HepG2 (cell line): ENCODE measurements around the gene ARHGAP33. TPM values are rescaled to one million over a fixed set of nuclear protein-coding genes. Genes with fewer than 3 reads are reported as not detected.

Experiments
- HIVEP1 ChIP-seq: sonication (generic); formaldehyde crosslinking; IDR thresholded peaks from 2 replicates; pipeline ENCODE4 v1.4.0; 2020; ENCODE audit warnings: mild to moderate bottlenecking, missing genetic modification reagents
- KLF9 ChIP-seq: IDR thresholded peaks from 2 replicates; pipeline ENCODE4 v1.6.1; 2016; ENCODE audit warnings: low read depth
- MTF2 ChIP-seq: sonication (generic); formaldehyde crosslinking; IDR thresholded peaks from 2 replicates; pipeline ENCODE4 v1.5.0; 2020; ENCODE audit warnings: missing genetic modification reagents, borderline replicate concordance
- MYNN ChIP-seq: sonication (generic); formaldehyde crosslinking; IDR thresholded peaks from 2 replicates; pipeline ENCODE4 v1.4.0; 2020; ENCODE audit warnings: mild to moderate bottlenecking, low read depth, missing genetic modification reagents
- NFE2L2 ChIP-seq: fragments of 150-350 bp; IDR thresholded peaks from 2 replicates; pipeline ENCODE4 v1.6.1; 2014; ENCODE audit warnings: low read length
- ZNF30 ChIP-seq: sonication (generic); formaldehyde crosslinking; IDR thresholded peaks from 2 replicates; pipeline ENCODE4 v1.5.0; 2020; ENCODE audit warnings: mild to moderate bottlenecking, missing genetic modification reagents
- ZNF792 ChIP-seq: IDR thresholded peaks from 2 replicates; pipeline ENCODE4 v1.6.1; 2016
- ZSCAN21 ChIP-seq: sonication (generic); formaldehyde crosslinking; IDR thresholded peaks from 2 replicates; pipeline ENCODE4 v1.8.0; 2022; ENCODE audit warnings: mild to moderate bottlenecking, missing genetic modification reagents, moderate library complexity, borderline replicate concordance
- polyA plus RNA-seq, 8 experiments: library from polyadenylated mRNA; depleted of rRNA in 3 of 8; stranded (reverse) in 7 of 8; unstranded in 1 of 8; fragments of >200 nt; fragmentation: Illumina TruSeq in 4 of 8; extraction: Trizol in 4 of 8; gene quantifications; 2 replicates each; pipeline versions ENCODE4 v1.2.1 to v1.2.3, GENCODE V29; 2011 to 2016; ENCODE audit warnings: low read depth in 4 of 8, missing spikeins in 1 of 8, mixed read lengths in 1 of 8; ENCODE audit not compliant: insufficient read depth in 1 of 8
- total RNA-seq, 5 experiments: library from RNA; depleted of rRNA; stranded (reverse); fragments of >200 nt; fragmentation: Illumina TruSeq; extraction: Trizol; gene quantifications; 2 replicates each; pipeline ENCODE4 v1.2.3, GENCODE V29; 2016; ENCODE audit warnings: low read depth in 1 of 5
- TF ChIP-seq, protein P1 (sequence below): IDR thresholded peaks from 2 replicates; pipeline ENCODE4 v1.6.1; 2016; ENCODE audit warnings: low read depth, missing genetic modification reagents, missing compliant biosample characterization
- TF ChIP-seq, protein P2 (sequence below): sonication (generic); formaldehyde crosslinking; IDR thresholded peaks from 2 replicates; pipeline ENCODE4 v1.5.0; 2020; ENCODE audit warnings: mild to moderate bottlenecking, missing genetic modification reagents, borderline replicate concordance
- TF ChIP-seq, protein P3 (sequence below): sonication (generic); formaldehyde crosslinking; conservative IDR thresholded peaks from 2 replicates; pipeline ENCODE4 v1.4.0; 2020; ENCODE audit warnings: mild to moderate bottlenecking, missing genetic modification reagents, moderate library complexity

ARHGAP33 gene
- total and polyA plus RNA-seq, 2 of the 13 experiments (the other 11 are each of a cell fraction or from before 2014, with no cell fraction given): 1.3 to 2.7 TPM

DNA sequence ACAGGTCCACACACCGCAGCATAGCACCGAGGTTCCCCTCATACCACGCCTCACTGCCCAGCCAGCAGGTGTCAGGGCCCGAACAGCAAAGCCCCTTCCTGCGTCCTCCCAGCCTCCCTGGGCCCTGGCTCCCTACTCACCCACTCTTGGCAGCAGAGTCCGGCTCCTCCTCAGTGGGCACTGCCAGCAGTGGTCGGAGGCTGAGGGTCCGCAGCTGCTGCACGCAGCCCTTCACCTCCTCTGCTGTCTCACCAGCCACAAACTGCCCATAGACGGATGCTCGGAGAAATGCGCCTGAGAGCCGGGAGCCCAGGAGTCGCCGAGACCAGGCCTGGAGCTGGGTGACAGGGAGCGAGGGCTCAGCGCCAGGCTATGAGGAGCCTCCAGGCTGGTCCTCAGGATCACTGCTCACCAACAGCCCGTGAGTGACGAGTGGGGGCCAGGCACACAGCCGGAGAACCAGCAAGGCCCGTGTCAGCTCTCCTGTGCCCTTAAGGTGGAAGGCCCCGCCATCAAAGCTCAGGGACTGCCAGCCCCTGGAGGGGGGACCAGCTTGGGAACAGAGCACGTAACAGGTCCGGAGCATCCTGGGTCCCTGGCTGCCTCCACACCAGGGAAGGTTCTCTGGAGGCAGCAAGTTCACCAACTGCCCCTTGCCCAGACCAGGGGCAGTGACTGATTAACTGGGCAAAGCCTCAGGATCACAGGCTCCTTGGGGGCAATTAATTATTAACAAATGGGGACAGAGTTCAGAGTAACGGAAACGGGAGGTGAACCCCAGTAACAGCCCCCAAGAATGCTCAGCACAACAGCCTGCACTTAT, 37.1 kb downstream of the ARHGAP33 start, which contains the start of gene PRODH2 (continued):
- TF ChIP-seq, protein P1, sequence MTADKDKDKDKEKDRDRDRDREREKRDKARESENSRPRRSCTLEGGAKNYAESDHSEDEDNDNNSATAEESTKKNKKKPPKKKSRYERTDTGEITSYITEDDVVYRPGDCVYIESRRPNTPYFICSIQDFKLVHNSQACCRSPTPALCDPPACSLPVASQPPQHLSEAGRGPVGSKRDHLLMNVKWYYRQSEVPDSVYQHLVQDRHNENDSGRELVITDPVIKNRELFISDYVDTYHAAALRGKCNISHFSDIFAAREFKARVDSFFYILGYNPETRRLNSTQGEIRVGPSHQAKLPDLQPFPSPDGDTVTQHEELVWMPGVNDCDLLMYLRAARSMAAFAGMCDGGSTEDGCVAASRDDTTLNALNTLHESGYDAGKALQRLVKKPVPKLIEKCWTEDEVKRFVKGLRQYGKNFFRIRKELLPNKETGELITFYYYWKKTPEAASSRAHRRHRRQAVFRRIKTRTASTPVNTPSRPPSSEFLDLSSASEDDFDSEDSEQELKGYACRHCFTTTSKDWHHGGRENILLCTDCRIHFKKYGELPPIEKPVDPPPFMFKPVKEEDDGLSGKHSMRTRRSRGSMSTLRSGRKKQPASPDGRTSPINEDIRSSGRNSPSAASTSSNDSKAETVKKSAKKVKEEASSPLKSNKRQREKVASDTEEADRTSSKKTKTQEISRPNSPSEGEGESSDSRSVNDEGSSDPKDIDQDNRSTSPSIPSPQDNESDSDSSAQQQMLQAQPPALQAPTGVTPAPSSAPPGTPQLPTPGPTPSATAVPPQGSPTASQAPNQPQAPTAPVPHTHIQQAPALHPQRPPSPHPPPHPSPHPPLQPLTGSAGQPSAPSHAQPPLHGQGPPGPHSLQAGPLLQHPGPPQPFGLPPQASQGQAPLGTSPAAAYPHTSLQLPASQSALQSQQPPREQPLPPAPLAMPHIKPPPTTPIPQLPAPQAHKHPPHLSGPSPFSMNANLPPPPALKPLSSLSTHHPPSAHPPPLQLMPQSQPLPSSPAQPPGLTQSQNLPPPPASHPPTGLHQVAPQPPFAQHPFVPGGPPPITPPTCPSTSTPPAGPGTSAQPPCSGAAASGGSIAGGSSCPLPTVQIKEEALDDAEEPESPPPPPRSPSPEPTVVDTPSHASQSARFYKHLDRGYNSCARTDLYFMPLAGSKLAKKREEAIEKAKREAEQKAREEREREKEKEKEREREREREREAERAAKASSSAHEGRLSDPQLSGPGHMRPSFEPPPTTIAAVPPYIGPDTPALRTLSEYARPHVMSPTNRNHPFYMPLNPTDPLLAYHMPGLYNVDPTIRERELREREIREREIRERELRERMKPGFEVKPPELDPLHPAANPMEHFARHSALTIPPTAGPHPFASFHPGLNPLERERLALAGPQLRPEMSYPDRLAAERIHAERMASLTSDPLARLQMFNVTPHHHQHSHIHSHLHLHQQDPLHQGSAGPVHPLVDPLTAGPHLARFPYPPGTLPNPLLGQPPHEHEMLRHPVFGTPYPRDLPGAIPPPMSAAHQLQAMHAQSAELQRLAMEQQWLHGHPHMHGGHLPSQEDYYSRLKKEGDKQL (CRISPR knock-in tag): 0 out of 2 replicates have a peak, but pooled peaks have one; percentile 14
- TF ChIP-seq, protein P2, sequence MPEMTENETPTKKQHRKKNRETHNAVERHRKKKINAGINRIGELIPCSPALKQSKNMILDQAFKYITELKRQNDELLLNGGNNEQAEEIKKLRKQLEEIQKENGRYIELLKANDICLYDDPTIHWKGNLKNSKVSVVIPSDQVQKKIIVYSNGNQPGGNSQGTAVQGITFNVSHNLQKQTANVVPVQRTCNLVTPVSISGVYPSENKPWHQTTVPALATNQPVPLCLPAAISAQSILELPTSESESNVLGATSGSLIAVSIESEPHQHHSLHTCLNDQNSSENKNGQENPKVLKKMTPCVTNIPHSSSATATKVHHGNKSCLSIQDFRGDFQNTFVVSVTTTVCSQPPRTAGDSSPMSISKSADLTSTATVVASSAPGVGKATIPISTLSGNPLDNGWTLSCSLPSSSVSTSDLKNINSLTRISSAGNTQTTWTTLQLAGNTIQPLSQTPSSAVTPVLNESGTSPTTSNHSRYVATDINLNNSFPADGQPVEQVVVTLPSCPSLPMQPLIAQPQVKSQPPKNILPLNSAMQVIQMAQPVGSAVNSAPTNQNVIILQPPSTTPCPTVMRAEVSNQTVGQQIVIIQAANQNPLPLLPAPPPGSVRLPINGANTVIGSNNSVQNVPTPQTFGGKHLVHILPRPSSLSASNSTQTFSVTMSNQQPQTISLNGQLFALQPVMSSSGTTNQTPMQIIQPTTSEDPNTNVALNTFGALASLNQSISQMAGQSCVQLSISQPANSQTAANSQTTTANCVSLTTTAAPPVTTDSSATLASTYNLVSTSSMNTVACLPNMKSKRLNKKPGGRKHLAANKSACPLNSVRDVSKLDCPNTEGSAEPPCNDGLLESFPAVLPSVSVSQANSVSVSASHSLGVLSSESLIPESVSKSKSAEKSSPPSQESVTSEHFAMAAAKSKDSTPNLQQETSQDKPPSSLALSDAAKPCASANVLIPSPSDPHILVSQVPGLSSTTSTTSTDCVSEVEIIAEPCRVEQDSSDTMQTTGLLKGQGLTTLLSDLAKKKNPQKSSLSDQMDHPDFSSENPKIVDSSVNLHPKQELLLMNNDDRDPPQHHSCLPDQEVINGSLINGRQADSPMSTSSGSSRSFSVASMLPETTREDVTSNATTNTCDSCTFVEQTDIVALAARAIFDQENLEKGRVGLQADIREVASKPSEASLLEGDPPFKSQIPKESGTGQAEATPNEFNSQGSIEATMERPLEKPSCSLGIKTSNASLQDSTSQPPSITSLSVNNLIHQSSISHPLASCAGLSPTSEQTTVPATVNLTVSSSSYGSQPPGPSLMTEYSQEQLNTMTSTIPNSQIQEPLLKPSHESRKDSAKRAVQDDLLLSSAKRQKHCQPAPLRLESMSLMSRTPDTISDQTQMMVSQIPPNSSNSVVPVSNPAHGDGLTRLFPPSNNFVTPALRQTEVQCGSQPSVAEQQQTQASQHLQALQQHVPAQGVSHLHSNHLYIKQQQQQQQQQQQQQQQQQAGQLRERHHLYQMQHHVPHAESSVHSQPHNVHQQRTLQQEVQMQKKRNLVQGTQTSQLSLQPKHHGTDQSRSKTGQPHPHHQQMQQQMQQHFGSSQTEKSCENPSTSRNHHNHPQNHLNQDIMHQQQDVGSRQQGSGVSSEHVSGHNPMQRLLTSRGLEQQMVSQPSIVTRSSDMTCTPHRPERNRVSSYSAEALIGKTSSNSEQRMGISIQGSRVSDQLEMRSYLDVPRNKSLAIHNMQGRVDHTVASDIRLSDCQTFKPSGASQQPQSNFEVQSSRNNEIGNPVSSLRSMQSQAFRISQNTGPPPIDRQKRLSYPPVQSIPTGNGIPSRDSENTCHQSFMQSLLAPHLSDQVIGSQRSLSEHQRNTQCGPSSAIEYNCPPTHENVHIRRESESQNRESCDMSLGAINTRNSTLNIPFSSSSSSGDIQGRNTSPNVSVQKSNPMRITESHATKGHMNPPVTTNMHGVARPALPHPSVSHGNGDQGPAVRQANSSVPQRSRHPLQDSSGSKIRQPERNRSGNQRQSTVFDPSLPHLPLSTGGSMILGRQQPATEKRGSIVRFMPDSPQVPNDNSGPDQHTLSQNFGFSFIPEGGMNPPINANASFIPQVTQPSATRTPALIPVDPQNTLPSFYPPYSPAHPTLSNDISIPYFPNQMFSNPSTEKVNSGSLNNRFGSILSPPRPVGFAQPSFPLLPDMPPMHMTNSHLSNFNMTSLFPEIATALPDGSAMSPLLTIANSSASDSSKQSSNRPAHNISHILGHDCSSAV (CRISPR knock-in tag): no peak
- TF ChIP-seq MYNN (CRISPR knock-in tag) (no peak), ZNF30 (CRISPR knock-in tag) (no peak), NFE2L2 (no peak), MTF2 (CRISPR knock-in tag) (no peak), HIVEP1 (CRISPR knock-in tag) (peak; percentile 10; the same call in 1 of the 2 replicates), KLF9 (CRISPR knock-in tag) (no peak), ZSCAN21 (CRISPR knock-in tag) (0 out of 2 replicates have a peak, but pooled peaks have one; percentile 45), ZNF792 (CRISPR knock-in tag) (0 out of 2 replicates have a peak, but pooled peaks have one; percentile 29)
- TF ChIP-seq, protein P3, sequence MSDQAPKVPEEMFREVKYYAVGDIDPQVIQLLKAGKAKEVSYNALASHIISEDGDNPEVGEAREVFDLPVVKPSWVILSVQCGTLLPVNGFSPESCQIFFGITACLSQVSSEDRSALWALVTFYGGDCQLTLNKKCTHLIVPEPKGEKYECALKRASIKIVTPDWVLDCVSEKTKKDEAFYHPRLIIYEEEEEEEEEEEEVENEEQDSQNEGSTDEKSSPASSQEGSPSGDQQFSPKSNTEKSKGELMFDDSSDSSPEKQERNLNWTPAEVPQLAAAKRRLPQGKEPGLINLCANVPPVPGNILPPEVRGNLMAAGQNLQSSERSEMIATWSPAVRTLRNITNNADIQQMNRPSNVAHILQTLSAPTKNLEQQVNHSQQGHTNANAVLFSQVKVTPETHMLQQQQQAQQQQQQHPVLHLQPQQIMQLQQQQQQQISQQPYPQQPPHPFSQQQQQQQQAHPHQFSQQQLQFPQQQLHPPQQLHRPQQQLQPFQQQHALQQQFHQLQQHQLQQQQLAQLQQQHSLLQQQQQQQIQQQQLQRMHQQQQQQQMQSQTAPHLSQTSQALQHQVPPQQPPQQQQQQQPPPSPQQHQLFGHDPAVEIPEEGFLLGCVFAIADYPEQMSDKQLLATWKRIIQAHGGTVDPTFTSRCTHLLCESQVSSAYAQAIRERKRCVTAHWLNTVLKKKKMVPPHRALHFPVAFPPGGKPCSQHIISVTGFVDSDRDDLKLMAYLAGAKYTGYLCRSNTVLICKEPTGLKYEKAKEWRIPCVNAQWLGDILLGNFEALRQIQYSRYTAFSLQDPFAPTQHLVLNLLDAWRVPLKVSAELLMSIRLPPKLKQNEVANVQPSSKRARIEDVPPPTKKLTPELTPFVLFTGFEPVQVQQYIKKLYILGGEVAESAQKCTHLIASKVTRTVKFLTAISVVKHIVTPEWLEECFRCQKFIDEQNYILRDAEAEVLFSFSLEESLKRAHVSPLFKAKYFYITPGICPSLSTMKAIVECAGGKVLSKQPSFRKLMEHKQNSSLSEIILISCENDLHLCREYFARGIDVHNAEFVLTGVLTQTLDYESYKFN (CRISPR knock-in tag): peak; percentile 96
